Endothelial cell of umbilical vein (primary cell): ENCODE data around the gene TNIK. TPM values are rescaled to one million over a fixed set of nuclear protein-coding genes. Genes with fewer than 3 reads are reported as not detected.
A peak's percentile ranks its signal among the peaks of the same experiment; 100 is the strongest.

ENCODE experiments used
- BruUV-seq: library from RNA; stranded (reverse); fragments of 400-500 nt; replicated peaks from 2 replicates; lab custom pipeline; 2021; lab: Mats Ljungman, UMichigan
- CTCF ChIA-PET: fragments of 300-600, 350-600 bp; sonication (Branson Sonifier 250); formaldehyde crosslinking; loops from one replicate; lab custom pipeline; 2021; ENCODE audit warnings: antibody characterized with exemption, inconsistent platforms; lab: Charles Lee
- POLR2A ChIA-PET: fragments of 300-600, 350-600 bp; sonication (Branson Sonifier 250); formaldehyde crosslinking; loops from one replicate; lab custom pipeline; 2021; ENCODE audit warnings: antibody characterized with exemption, inconsistent platforms; lab: Charles Lee
- DNase-seq: peaks from one replicate; pipeline ENCODE4 v3.0.0-alpha.2; 2011; ENCODE audit warnings: low read depth, low spot score
- FAIRE-seq: peaks from 2 replicates; lab custom pipeline; 2011; peaks lifted over from hg19 to GRCh38; lab: Jason Lieb, UNC
- H2AFZ ChIP-seq: 2 replicates; pipeline ENCODE4 v1.6.0; 2012; ENCODE audit warnings: low read depth, low read length, control low read depth, inconsistent platforms
- H3K27ac ChIP-seq: 2 replicates; pipeline ENCODE4 v1.5.1; 2011; ENCODE audit warnings: low read depth, mild to moderate bottlenecking, control low read depth, low read length, moderate library complexity; ENCODE audit not compliant: insufficient read depth
- H3K27me3 ChIP-seq, 2 experiments: 2 replicates each; pipeline versions ENCODE4 v1.6.0 to v1.6.1; 2011; ENCODE audit warnings: low read length in 2 of 2, mixed read lengths in 1 of 2; ENCODE audit not compliant: control insufficient read depth in 2 of 2, insufficient read depth in 2 of 2
- H3K36me3 ChIP-seq, 2 experiments: 2 replicates in 1 of 2; 3 replicates in 1 of 2; pipeline ENCODE4 v1.5.1; 2011; ENCODE audit warnings: low read length in 2 of 2, mild to moderate bottlenecking in 1 of 2, moderate library complexity in 1 of 2; ENCODE audit not compliant: control insufficient read depth in 2 of 2, insufficient read depth in 2 of 2; ENCODE audit errors: extremely low read depth in 1 of 2
- H3K4me1 ChIP-seq: 3 replicates; pipeline ENCODE4 v1.5.1; 2011; ENCODE audit warnings: mild to moderate bottlenecking, low read length; ENCODE audit not compliant: control insufficient read depth, insufficient read depth; ENCODE audit errors: extremely low read depth
- H3K4me2 ChIP-seq: 2 replicates; pipeline ENCODE4 v1.6.1; 2011; ENCODE audit warnings: low read length, control low read depth, mixed read lengths; ENCODE audit not compliant: insufficient read depth
- H3K4me3 ChIP-seq, 3 experiments: fragments of 200-600 bp in 1 of 3; sonication (generic), shearing (Covaris generic) in 1 of 3; replicated peaks in 1 of 3; 2 replicates each; pipeline ENCODE4 v1.5.1; 2011 to 2016; ENCODE audit warnings: control low read depth in 3 of 3, low read length in 3 of 3, mild to moderate bottlenecking in 2 of 3, inconsistent platforms in 1 of 3, low read depth in 1 of 3, moderate library complexity in 1 of 3; ENCODE audit not compliant: insufficient read depth in 1 of 3
- H3K79me2 ChIP-seq: 2 replicates; pipeline ENCODE4 v1.6.0; 2012; ENCODE audit warnings: low read length, inconsistent platforms; ENCODE audit not compliant: control insufficient read depth, insufficient read depth
- H3K9ac ChIP-seq: replicated peaks from 2 replicates; pipeline ENCODE3; 2011; ENCODE audit warnings: low read length, control low read depth; ENCODE audit not compliant: insufficient read depth; ENCODE audit errors: extremely low read depth
- H3K9me1 ChIP-seq: replicated peaks from 3 replicates; pipeline ENCODE4 v1.6.0; 2011; ENCODE audit warnings: mild to moderate bottlenecking, low read length; ENCODE audit not compliant: control insufficient read depth, insufficient read depth; ENCODE audit errors: extremely low read depth
- H3K9me3 ChIP-seq: replicated peaks from 2 replicates; pipeline ENCODE4 v1.5.1; 2012; ENCODE audit warnings: low read length, inconsistent platforms; ENCODE audit not compliant: control insufficient read depth, insufficient read depth
- H4K20me1 ChIP-seq: replicated peaks from 2 replicates; pipeline ENCODE3; 2011; ENCODE audit warnings: mild to moderate bottlenecking, low read length; ENCODE audit not compliant: control insufficient read depth, insufficient read depth; ENCODE audit errors: extremely low read depth
- CTCF ChIP-seq, 2 donors: IDR thresholded peaks; 1 replicate in 1 of 2; 2 replicates in 1 of 2; pipeline ENCODE4 v1.5.1; 2011; ENCODE audit warnings: low read length in 2 of 2, mild to moderate bottlenecking in 2 of 2, moderate library complexity in 2 of 2, control low read depth in 1 of 2, inconsistent platforms in 1 of 2, low read depth in 1 of 2; ENCODE audit not compliant: insufficient read depth in 1 of 2; ENCODE audit errors: extremely low read depth in 1 of 2
- EZH2 ChIP-seq: IDR thresholded peaks from 2 replicates; pipeline ENCODE4 v1.6.1; 2012; ENCODE audit warnings: borderline replicate concordance, low read depth, mild to moderate bottlenecking, moderate library complexity, low read length, inconsistent platforms; ENCODE audit not compliant: severe bottlenecking
- FOS ChIP-seq: IDR thresholded peaks from 2 replicates; pipeline ENCODE4 v1.6.1; 2011; ENCODE audit warnings: mild to moderate bottlenecking, low read length, moderate library complexity, borderline replicate concordance; ENCODE audit not compliant: insufficient read depth
- GATA2 ChIP-seq: IDR thresholded peaks from 2 replicates; pipeline ENCODE4 v1.7.0; 2011; ENCODE audit warnings: low read depth, mild to moderate bottlenecking, moderate library complexity, mixed read lengths, low read length; ENCODE audit not compliant: insufficient read length, insufficient read depth
- JUN ChIP-seq: IDR thresholded peaks from 2 replicates; pipeline ENCODE4 v1.6.1; 2011; ENCODE audit warnings: borderline replicate concordance, low read depth; ENCODE audit not compliant: insufficient read length, insufficient read depth
- MAX ChIP-seq: IDR thresholded peaks from 2 replicates; pipeline ENCODE4 v1.6.1; 2011; ENCODE audit not compliant: insufficient read depth, insufficient read length
- MYC ChIP-seq: IDR thresholded peaks from one replicate; pipeline ENCODE4 v1.6.1; 2011; ENCODE audit warnings: mild to moderate bottlenecking, low read depth, low read length
- POLR2A ChIP-seq: IDR thresholded peaks from 2 replicates; pipeline ENCODE4 v1.6.1; 2012; ENCODE audit warnings: low read depth, mild to moderate bottlenecking, control low read depth, low read length
- POLR2AphosphoS5 ChIP-seq: IDR thresholded peaks from 2 replicates; pipeline ENCODE4 v1.6.1; 2012; ENCODE audit warnings: low read depth, mild to moderate bottlenecking, control low read depth, low read length, moderate library complexity; ENCODE audit not compliant: insufficient read depth
- dilution Hi-C: fragments of 300-500 bp; cut with MboI; formaldehyde crosslinking; loops from one replicate; pipeline ENCODE4 v1.15.0; 2019; ENCODE audit warnings: low sequenced_read_pairs; ENCODE audit not compliant: extremely low pct_ligation_motif_present
- intact Hi-C: fragments of 100-400 bp; cut with micrococcal nuclease; formaldehyde crosslinking; loops from one replicate; pipeline ENCODE4 v1.10.0; 2022
- polyA plus RNA-seq, 4 experiments: library from polyadenylated mRNA; depleted of rRNA in 3 of 4; stranded (reverse) in 3 of 4; unstranded in 1 of 4; fragments of >200 nt; gene quantifications; 2 replicates each; pipeline versions ENCODE4 v1.2.1 to v1.2.3, GENCODE V29; 2011 to 2012; ENCODE audit warnings: missing spikeins in 1 of 4
- total RNA-seq: library from RNA; stranded (reverse); gene quantifications from 2 replicates; pipeline ENCODE4 v1.2.3, GENCODE V29; 2021

The TNIK gene
- total and polyA plus RNA-seq, 2 donors (not counting 3 experiments of a cell fraction or from before 2014, with no cell fraction given), result 10.9 to 39.7 TPM

GRCh38 chr3:171393032-171393744, 67.0 kb downstream of the TNIK start:
- H2AFZ ChIP-seq, result peak overlapping the region; percentile 20
- FAIRE-seq (peak; percentile 15), DNase-seq (peak; percentile 81)
- peak overlapping the region; percentile 12 for H3K9ac ChIP-seq
- peak overlapping the region; percentile 60 for H3K4me2 ChIP-seq
- no peaks in the 10 kb centered on the region for H3K27me3 ChIP-seq
- H4K20me1 ChIP-seq, result no peaks in the 10 kb centered on the region
- no peak overlapping the region for H3K4me3 ChIP-seq
- no peaks in the 10 kb centered on the region for H3K36me3 ChIP-seq
- dilution Hi-C loops (no loop called here), intact Hi-C loops (no loop called here)
- H3K4me1 ChIP-seq, result peaks cover 29% of the 10 kb centered on the region
- no TSS peak for BruUV-seq
- no peak for TF ChIP-seq FOS
- no peak for TF ChIP-seq POLR2A
- TF ChIP-seq GATA2, result no peak
- TF ChIP-seq MYC, result no peak
- no peak for TF ChIP-seq MAX
- no peak for TF ChIP-seq POLR2AphosphoS5
- no peak for TF ChIP-seq EZH2
- no peak for TF ChIP-seq JUN
- no peak for TF ChIP-seq CTCF (IDR thresholded peaks at IDR 0.05; ENCODE audit: extremely low read depth in 1 of 2, insufficient read depth in 1 of 2, low read depth in 1 of 2, low read length in 2 of 2)
- no peaks in the 10 kb centered on the region for H3K9me1 ChIP-seq
- ChIA-PET POLR2A (interaction anchor here (0.6 kb wide), 1 partner anchor 1358 kb away, joined by 12 read pairs; no protein-coding TSS in a partner anchor), CTCF (interaction anchor here (0.6 to 1.3 kb wide), 9 partner anchors 12 to 205 kb away, joined by 3 to 8 read pairs (median 3); no protein-coding TSS in a partner anchor)
- peaks cover 20% of the 10 kb centered on the region for H3K79me2 ChIP-seq
- H3K9me3 ChIP-seq, result no peaks in the 10 kb centered on the region
- H3K27ac ChIP-seq, result peak overlapping the region; percentile 10
